Mesothelial cell of epicardium (in vitro differentiated cells): ENCODE results near the gene DMRT2. TPM values are rescaled to one million over a fixed set of nuclear protein-coding genes. Genes with fewer than 3 reads are reported as not detected.
A peak's percentile ranks its signal among the peaks of the same experiment; 100 is the strongest.

ENCODE experiments used
- DNase-seq, 2 experiments: peaks; one replicate each; pipeline ENCODE4 v3.0.0; 2021; ENCODE audit warnings: low spot score in 2 of 2; ENCODE audit not compliant: unreplicated experiment in 2 of 2
- H3K27ac Mint-ChIP-seq: 2 replicates; pipeline ENCODE4 v1.8.0; 2021; ENCODE audit warnings: mixed read lengths
- H3K27me3 Mint-ChIP-seq: 2 replicates; pipeline ENCODE4 v1.8.0; 2021; ENCODE audit warnings: low read depth, mixed read lengths
- H3K36me3 Mint-ChIP-seq: 2 replicates; pipeline ENCODE4 v1.8.0; 2021; ENCODE audit warnings: mixed read lengths
- H3K4me1 Mint-ChIP-seq: 2 replicates; pipeline ENCODE4 v1.8.0; 2021; ENCODE audit warnings: mixed read lengths
- H3K4me3 Mint-ChIP-seq: 2 replicates; pipeline ENCODE4 v1.8.0; 2021; ENCODE audit warnings: mild to moderate bottlenecking, moderate library complexity, mixed read lengths
- H3K9me3 Mint-ChIP-seq: 2 replicates; pipeline ENCODE4 v1.8.0; 2021; ENCODE audit warnings: mixed read lengths
- total RNA-seq: library from RNA; stranded (reverse); gene quantifications from 3 replicates; pipeline ENCODE4 v1.2.1, GENCODE V29; 2021
- TF ChIP-seq, protein P1 (sequence below): fragments of 200-600 bp; sonication (generic); IDR thresholded peaks from one replicate; pipeline ENCODE4 v1.5.0; 2021; ENCODE audit warnings: antibody characterized with exemption; ENCODE audit not compliant: unreplicated experiment

The DMRT2 gene
- total RNA-seq, 1 donor from 2014 or later: 0.47 TPM

DNA sequence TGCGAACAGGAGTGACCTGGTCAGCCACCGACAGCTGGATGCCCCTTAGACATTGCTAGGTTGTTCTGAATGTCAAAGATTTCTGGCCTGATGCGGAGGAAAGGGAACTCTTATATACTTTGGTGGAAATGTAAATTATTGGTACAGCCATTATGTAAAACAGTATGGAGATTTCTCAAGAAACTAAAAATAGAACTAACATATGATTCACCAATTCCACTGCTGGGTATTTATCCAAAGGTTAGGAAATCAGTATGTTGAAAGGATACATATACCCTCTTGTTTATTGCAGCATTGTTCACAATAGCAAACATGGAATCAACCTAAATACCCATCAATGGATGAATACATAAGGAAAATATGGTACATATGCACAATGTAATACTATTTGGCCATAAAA is 41.9 kb upstream of the DMRT2 start:
- Mint-ChIP-seq H3K27me3 (peaks cover 20% of the 10 kb centered on the region), H3K27ac (no peak overlapping the region), H3K36me3 (no peaks in the 10 kb centered on the region), H3K9me3 (no peaks in the 10 kb centered on the region), H3K4me3 (no peak overlapping the region), H3K4me1 (peaks cover 2% of the 10 kb centered on the region)
- TF ChIP-seq, protein P1, sequence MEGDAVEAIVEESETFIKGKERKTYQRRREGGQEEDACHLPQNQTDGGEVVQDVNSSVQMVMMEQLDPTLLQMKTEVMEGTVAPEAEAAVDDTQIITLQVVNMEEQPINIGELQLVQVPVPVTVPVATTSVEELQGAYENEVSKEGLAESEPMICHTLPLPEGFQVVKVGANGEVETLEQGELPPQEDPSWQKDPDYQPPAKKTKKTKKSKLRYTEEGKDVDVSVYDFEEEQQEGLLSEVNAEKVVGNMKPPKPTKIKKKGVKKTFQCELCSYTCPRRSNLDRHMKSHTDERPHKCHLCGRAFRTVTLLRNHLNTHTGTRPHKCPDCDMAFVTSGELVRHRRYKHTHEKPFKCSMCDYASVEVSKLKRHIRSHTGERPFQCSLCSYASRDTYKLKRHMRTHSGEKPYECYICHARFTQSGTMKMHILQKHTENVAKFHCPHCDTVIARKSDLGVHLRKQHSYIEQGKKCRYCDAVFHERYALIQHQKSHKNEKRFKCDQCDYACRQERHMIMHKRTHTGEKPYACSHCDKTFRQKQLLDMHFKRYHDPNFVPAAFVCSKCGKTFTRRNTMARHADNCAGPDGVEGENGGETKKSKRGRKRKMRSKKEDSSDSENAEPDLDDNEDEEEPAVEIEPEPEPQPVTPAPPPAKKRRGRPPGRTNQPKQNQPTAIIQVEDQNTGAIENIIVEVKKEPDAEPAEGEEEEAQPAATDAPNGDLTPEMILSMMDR: no peak
- no peak for DNase-seq

DNA sequence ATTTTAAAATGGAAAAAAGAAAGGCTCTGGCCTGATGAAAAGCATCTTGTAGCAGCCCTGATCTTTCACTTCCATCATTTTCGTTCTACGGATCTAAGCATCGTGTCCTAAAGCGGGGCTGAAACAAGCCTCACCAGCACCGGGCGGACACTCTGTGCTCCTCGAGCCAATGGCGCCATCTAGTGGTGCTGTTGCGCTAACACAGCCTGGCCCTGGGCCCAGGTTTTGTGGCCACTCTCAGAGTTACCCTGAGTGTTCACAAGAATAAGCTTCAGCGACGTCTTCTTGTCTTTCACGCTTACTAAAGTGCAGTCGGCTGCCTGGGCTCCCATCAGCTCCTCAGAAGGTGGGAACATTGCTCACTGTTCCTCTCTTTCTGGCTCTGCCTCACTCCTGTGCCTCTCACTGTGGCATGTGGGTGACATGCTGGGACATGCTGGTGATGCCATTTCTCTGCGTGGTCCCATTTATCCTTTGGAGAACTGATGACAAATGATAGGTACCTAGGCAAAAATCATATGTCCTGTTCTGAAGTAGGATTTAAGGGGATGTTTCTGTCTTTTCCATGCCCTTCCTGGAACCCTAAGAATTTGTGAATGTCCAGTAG is 41.0 kb upstream of the DMRT2 start:
- TF ChIP-seq, protein P1: peak; percentile 94
- H3K9me3 Mint-ChIP-seq: no peaks in the 10 kb centered on the region
- no peaks in the 10 kb centered on the region for H3K36me3 Mint-ChIP-seq
- peak; percentile 78 to 93 for DNase-seq
- H3K4me3 Mint-ChIP-seq: no peak overlapping the region
- peaks cover 2% of the 10 kb centered on the region for H3K4me1 Mint-ChIP-seq
- peaks cover 26% of the 10 kb centered on the region for H3K27me3 Mint-ChIP-seq
- H3K27ac Mint-ChIP-seq: no peak overlapping the region

DNA sequence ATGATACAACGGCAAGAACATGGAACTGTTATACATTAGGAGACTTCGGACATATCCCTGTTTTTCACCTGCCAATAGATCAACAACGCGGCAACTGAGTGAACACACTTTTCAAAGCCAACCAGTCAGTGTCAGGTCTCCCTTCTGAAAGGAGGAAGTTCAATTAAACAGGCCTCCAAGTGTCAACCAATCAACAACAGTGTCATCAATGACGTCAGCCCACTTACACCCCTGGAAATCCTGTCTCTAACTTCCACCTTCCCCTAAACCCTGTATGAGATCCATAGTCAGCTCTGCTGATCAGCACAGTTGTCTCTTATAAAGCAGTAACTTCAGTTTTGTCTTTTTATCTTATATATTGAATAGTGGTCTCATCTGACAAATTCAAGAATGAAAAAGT is 37.1 kb upstream of the DMRT2 start:
- H3K4me1 Mint-ChIP-seq: peaks cover 4% of the 10 kb centered on the region
- DNase-seq: no peak
- TF ChIP-seq, protein P1: no peak
- H3K9me3 Mint-ChIP-seq: no peaks in the 10 kb centered on the region
- H3K4me3 Mint-ChIP-seq: no peak overlapping the region
- no peak overlapping the region for H3K27ac Mint-ChIP-seq
- peaks cover 46% of the 10 kb centered on the region for H3K27me3 Mint-ChIP-seq
- H3K36me3 Mint-ChIP-seq: no peaks in the 10 kb centered on the region

DNA sequence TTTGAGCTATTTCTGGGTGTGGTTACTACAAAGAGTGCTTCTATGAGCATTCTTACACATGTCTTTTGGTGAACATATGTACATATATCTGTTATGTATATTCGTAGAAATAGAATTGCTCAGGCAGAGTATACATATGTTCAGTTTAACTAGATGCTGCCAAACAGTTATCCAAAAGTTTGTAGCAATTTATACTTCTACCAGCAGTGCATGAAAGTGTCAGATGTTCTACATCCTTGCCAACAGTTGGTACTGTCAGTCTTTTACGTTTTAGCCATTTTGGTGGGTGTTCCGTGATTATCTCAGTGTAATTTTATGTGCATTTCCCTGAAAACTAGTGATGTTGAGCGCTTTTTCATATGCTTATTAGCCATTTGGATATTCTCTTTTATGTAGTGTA is 35.9 kb upstream of the DMRT2 start:
- Mint-ChIP-seq H3K36me3 (no peaks in the 10 kb centered on the region), H3K9me3 (no peaks in the 10 kb centered on the region), H3K27me3 (peaks cover 43% of the 10 kb centered on the region), H3K4me1 (peaks cover 6% of the 10 kb centered on the region), H3K27ac (no peak overlapping the region), H3K4me3 (no peak overlapping the region)
- TF ChIP-seq, protein P1: no peak
- no peak for DNase-seq

DNA sequence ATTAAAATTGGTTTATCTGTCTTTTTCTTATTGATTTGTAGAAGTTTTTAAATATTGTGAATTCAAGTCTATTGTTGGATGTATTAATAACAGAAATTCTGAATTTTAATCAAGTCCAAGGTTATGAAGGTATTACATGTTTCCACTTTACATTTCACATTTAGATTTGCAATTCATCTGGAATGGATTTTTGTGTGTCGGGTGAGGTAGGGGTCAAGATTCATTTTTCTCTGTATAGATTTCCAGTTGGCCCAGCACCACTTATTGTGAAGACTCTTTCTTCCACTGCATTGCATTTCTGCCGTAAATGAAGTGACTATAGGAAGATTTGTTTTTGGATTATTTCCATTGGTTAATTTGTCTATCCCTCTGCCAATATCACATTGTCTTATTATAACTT is 35.5 kb upstream of the DMRT2 start:
- Mint-ChIP-seq H3K27me3 (peaks cover 43% of the 10 kb centered on the region), H3K4me1 (peaks cover 4% of the 10 kb centered on the region), H3K4me3 (no peak overlapping the region), H3K36me3 (no peaks in the 10 kb centered on the region), H3K27ac (no peak overlapping the region), H3K9me3 (no peaks in the 10 kb centered on the region)
- TF ChIP-seq, protein P1: no peak
- DNase-seq: no peak

DNA sequence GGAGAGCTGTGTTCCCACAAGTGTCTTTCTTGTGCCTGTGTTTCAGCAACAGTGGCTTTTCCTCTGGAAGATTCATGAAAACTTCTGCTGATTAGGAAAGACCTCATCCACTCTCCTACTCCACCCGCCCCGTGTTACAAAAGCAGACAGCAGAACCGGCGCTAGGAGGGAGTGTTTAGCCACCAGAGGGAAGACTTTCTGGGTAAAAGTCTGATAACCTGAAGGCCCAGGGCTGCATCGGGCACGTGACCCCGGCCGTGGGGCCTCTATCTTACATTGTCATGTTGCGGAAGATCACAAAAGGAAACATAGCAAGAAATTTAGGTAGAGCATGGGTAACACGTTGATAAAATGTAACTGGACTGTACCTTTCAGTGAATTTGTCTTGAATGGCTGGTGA is 32.0 kb upstream of the DMRT2 start:
- TF ChIP-seq, protein P1: no peak
- no peak overlapping the region for H3K4me3 Mint-ChIP-seq
- peaks cover 52% of the 10 kb centered on the region for H3K27me3 Mint-ChIP-seq

More for the DNA sequence above, 32.0 kb upstream of the DMRT2 start:
- no peak overlapping the region for H3K27ac Mint-ChIP-seq
- peaks cover 4% of the 10 kb centered on the region for H3K4me1 Mint-ChIP-seq
- H3K9me3 Mint-ChIP-seq: peaks cover 2% of the 10 kb centered on the region
- no peaks in the 10 kb centered on the region for H3K36me3 Mint-ChIP-seq
- no peak for DNase-seq
